T-helper 1 cell treated with Interleukin-12 subunit alpha and Interleukin-12 subunit beta and Interleukin-4 antibody, amounts not matched to agents 30 ng/mL and 1 ng/mL, for 36 hours (primary cell): ENCODE data around the gene NSMF. TPM values are rescaled to one million over a fixed set of nuclear protein-coding genes. Genes with fewer than 3 reads are reported as not detected.

Experiments used
- intact Hi-C: fragments of 100-400 bp; cut with micrococcal nuclease; formaldehyde crosslinking; loops from one replicate; pipeline ENCODE4 v1.15.1; 2024
- total RNA-seq: library from RNA; stranded (reverse); gene quantifications from 2 replicates; pipeline ENCODE4 v1.2.3, GENCODE V29; 2022

The NSMF gene
- total RNA-seq, 1 donor from 2014 or later: 30.5 TPM

GRCh38 chr9:137449081-137449844, 9.9 kb downstream of the NSMF start:
- intact Hi-C loops: no loop called here

GRCh38 chr9:137448602-137448962, 10.6 kb downstream of the NSMF start:
- intact Hi-C loops: no loop called here

- intact Hi-C loops: no loop called here
These were observed 11.2 kb downstream of the NSMF start for GRCh38 chr9:137447722-137448601.

- intact Hi-C loops: no loop called here
These were observed 12.2 kb downstream of the NSMF start for GRCh38 chr9:137446851-137447471.

GRCh38 chr9:137445930-137446431, 13.2 kb downstream of the NSMF start:
- intact Hi-C loops: loop anchor here (1.0 kb wide), 2 partner anchors 23 to 152 kb away; partner anchors contain the start of genes EXD3 and NOXA1

GRCh38 chr9:137445275-137445807, 13.8 kb downstream of the NSMF start:
- intact Hi-C loops: loop anchor here (1.0 kb wide), 2 partner anchors 22 to 151 kb away; partner anchors contain the start of genes EXD3 and NOXA1

GRCh38 chr9:137444106-137444790, 14.9 kb downstream of the NSMF start:
- intact Hi-C loops: no loop called here

- intact Hi-C loops: no loop called here
These were observed 17.2 kb downstream of the NSMF start for GRCh38 chr9:137441935-137442321.

- intact Hi-C loops: no loop called here
These were observed 17.7 kb downstream of the NSMF start, which contains the start of gene ENTPD8 for GRCh38 chr9:137441289-137441934. ENTPD8 (minus strand) TSS chr9:137441357; CDS start chr9:137438285, 3,072 bp downstream.

GRCh38 chr9:137439158-137439714, 19.9 kb downstream of the NSMF start:
- intact Hi-C loops: no loop called here

- intact Hi-C loops: no loop called here
These were observed 20.5 kb downstream of the NSMF start for GRCh38 chr9:137438591-137439157.

GRCh38 chr9:137437691-137438590, 21.2 kb downstream of the NSMF start:
- intact Hi-C loops: no loop called here

GRCh38 chr9:137436761-137437600, 22.2 kb downstream of the NSMF start:
- intact Hi-C loops: no loop called here

- intact Hi-C loops: no loop called here
These were observed 23.0 kb downstream of the NSMF start for GRCh38 chr9:137435980-137436760.

- intact Hi-C loops: no loop called here
These were observed 23.7 kb downstream of the NSMF start for GRCh38 chr9:137435381-137435891.
